HG02938 (cell line): Measurements from ENCODE around the gene CRAMP1.

Experiments used
- ATAC-seq: cut with Tn5 transposase; IDR thresholded peaks from one replicate; pipeline ENCODE4 v1.9.1; 2021; ENCODE audit warnings: mild to moderate bottlenecking, moderate library complexity; ENCODE audit not compliant: unreplicated experiment

The CRAMP1 gene

DNA sequence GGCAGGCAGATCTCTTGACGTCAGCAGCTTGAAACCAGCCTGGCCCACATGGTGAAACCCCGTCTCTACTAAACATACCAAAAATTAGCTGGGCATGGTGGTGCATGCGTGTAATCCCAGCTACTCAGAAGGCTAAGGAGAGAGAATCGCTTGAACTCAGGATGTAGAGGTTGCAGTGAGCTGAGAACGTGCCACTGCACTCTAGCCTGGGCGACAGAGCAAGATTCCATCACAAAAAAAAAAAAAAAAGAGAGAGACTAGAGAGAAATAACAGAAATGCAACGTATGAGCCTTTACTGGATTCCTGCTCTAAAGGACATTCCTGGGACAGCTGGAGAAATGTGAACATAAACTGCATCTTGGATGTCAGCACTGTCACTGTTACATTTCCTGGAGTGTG, 11.1 kb upstream of the CRAMP1 start:
- no peak for ATAC-seq

DNA sequence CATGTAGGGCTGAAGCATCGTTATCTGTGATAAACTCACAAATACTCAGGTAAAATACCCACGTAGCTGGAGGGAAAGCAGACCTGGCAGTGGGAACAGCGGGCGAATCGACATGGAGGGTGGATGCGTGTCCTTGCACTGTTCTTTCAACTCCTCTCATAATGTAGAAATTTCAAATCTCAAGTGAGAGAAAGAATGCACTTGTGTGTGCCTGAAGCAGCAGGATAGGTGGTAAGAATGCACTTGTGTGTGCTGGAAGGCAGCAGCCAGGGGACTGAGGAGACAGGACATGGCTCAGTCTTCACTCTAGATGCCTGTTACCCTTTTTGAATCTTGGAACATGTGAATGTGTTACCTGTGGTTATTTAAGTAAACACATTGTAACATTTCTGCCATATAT, 10.7 kb upstream of the CRAMP1 start:
- ATAC-seq: no peak

DNA sequence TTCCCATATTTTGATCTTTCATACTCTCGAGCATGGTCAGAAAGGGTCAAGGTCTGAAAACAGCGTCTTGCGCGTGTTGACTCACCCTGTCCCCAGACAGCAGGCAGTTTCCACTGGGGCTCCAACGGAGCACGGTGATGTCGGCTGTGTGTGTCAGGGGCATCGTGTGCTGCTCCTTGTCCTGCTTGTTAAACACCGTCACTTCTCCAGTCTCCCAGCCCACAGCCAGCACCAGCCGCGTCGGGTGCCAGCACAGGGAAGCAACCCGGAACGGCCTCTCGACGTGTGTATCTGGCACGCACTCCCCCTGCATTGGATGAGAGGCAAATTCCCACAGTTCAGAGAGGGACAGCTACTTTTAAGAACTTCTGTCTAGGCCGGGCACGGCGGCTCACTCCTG, 9.9 kb upstream of the CRAMP1 start:
- no peak for ATAC-seq

DNA sequence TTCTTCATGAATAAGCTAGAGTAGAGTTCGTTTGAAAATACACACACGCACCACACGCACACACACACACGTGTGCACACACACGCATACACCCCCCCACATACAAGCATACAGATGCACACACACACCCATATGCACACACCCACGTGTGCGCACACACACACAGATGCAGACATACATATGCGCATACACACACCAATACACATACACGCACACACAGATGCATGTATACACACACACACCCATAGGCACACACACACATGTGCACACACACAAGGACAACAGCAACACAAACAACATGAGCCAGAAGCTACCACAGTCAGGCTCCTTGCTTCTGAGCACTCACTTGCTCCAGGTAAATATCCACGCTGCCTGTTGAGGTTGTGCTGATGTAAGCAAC, 5.4 kb upstream of the CRAMP1 start:
- no peak for ATAC-seq

DNA sequence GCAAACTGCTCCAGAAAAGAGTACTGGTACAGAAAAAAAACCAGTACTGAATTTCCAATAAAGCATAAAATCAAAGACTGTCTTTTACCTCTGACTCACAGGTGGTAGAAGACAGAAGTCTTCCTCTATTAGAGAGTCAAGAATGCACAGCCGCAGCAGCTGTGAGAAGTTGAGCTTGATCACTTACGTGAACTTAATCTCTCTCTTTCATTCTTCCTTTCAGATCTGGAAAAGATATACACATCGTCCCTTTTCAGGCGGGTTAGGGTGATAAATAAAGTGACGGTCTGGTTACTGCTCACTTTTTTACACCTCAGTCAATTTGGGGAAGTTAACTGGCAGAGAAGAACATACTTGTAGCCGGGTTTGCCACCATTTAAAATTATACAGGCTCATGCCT, 4.2 kb upstream of the CRAMP1 start:
- no peak for ATAC-seq

DNA sequence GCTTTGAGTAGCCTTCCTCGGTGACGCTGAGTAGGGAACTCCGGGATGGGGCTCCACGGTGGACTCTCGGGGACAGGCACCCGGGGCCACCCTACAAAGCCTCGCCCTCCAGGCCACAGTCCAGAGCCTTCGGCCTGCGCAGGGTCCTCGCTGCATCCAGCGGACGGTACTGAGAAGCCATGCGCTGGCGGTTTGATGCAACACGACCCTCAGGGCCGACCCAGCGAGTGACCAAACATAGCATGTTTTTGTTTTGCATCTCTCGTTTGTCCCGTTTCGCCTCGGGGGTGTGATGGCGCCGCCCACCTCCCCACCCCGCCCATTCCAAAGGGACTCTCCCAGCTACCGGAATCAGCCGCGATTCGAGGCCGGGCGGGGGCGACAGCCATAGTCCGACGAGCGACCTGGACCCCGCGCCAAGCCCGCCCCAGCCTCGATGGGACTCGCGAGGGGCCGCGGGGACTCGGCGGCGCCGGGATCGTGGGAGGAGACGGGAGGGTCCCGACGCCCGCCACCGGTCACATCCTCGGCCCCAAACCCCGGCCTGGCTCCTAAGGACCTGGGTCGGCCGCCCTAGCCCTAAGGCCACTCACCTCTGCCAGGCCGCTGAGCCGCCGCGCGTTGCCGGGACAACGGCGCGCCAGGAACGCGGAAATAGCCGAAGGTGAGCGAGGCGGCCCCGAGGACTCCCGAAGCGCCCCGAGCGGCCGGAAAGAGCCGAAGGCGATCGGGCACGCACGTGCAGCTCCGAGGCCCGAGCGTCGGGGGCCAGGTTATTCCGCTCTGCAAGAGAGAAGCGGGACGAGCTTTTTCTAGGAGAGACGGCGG, 1.9 kb upstream of the CRAMP1 start:
- peak; percentile 38 for ATAC-seq

DNA sequence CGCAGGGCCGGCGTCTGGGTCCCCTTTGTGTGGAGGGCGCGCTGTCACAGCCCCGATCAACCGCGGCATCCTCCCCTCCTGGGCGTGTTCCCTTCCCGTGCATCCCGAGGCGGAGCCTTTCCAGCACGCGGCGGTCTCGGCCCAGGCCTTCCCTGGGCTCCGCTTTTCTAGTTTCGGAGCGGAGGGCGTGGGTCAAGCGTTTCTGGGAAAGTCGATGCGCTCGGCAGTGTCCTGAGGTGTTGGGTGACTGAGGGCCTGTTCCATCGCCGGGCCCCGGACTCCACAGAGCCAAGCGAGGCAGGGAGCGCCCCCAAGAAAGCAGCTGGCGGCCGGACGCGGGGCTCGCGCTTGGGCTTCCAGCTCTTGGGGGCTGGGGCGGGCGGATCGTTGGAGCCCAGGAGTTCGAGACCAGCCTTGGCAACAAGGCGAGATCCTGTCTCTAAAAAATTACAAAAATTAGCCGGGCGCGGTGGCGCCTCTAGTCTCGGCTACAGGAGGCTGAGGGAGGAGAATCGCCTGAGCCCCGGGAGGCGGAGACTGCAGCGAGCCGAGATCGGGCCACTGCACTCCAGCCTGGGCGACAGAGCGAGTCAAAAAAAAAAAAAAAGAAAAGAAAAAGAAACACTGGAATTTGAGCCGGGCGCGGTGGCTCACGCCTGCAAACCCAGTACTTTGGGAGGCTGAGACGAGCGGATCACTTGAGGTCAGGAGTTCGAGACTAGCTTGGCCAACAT, 1.1 kb upstream of the CRAMP1 start:
- ATAC-seq: no peak

DNA sequence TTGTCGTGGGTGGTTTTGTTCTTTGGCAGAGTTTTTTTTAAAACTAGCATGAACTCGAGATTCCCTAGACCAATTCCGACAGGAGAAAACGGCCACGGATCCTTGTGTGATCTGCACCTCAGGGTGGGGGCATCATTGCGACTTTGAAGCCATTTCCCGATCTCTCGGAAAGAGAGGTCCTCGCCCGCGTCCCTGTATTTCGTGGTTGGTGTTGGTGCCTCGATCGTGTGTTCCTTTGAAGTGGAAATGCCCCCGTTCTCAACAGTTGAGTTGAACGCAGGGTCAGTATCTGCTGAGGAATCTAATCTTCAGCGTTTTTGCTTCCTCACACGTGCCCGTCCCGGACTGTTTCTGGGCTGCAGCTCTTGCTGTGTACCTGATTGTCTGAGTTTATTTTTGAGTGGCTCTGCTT, 1.1 kb downstream of the CRAMP1 start:
- no peak for ATAC-seq

DNA sequence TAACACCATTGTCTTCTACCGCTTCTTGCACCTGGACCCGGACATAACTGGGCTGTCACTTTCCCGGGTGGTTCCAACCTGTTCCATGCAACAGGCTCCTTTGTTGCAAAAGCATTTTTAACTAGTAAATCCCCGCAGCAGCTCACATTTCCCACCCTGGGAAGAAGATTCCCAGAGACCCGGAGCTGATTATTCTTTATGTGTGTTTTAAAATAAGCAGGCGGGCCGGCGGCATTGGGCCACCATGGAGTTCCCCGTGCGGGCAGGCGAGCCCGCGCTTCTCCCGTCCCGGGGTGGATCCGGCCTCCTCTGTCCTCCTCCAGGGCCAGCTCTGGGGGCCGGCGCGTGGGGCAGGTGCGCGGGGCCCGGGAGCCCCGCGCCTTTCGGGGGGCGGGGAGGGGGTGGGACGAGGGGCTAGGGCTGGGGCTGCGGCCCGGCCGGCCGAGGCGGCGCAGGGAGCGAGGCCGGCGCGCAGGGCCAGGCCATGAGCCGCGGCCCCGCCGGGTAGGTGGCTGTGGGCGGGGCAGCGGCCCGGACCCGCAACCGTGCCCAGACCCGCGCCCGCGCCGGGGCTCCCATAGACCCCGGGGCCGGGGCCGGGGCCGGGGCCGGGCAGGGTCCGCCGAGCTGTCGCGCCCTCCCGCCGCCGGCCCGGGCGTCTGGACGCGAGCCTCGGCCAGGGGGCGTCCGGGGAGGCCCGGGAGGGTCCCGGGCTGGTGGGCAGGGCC, 1.7 kb downstream of the CRAMP1 start:
- no peak for ATAC-seq

DNA sequence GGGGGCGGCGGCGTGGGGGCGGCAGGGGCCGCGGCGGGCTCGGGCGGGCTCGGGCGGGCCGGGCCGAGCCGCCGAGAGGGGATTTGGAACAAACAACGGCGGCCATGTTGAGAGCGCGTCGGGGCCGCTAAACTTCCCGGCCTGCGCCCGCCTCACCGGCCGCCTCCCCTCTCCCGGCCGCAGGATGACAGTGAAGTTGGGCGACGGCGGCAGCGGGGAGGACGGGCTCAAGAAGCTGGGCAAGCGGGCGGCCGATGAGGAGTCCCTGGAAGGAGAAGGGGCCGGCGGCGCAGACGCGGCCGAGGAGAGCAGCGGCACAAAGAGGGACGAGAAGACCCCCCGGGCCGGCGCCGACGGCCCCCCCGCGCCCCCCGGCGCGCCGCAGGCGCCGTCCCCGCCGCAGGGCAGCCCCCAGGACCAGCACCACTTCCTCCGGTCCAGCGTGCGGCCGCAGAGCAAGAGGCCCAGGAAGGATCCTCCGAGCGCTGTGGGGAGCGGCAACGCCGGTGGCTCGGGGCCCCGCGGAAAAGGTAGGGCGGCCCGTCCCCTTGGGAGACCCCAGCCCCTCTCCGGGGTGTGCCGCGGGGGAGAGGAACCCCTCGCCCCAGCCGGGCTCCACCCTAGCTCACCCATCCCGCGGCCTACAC, 2.4 kb downstream of the CRAMP1 start:
- no peak for ATAC-seq

DNA sequence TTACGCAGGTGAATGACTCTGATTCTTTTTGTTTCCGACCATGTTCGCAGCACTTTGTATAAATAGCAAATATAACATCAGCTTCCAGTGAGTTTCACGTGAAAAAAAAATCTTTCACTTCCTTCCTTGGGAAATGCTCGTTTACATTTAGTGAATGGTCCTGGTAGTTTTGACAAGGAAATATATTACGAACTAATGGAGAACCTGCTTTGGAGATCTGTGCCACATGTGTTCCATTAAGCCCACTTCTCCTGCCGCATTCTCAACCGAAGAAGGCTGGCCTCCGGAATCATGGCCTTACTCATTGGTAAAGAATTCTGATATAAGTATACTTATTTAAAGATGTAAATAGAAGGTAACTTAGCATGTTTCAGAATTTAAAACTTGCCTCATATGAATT, 3.6 kb downstream of the CRAMP1 start:
- no peak for ATAC-seq

DNA sequence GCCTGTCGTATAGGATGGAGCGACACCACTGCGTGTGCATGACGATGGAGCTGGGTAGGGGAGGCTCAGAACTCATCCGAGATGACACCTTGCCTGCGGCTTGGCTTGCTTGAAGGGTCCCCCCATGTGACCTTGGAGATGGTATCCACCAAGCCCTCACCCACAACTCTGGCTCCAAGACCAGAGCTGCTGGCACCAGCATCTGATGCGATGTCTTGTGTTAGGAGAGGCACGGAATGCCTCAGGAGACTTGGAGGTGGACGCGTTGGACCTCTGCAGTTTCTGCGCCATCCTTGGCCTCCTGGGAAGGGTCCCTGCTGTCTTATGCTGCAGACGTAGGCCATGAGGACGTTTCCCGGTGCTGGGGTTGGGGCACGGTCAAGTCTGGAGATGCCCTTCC, 7.8 kb downstream of the CRAMP1 start:
- no peak for ATAC-seq

DNA sequence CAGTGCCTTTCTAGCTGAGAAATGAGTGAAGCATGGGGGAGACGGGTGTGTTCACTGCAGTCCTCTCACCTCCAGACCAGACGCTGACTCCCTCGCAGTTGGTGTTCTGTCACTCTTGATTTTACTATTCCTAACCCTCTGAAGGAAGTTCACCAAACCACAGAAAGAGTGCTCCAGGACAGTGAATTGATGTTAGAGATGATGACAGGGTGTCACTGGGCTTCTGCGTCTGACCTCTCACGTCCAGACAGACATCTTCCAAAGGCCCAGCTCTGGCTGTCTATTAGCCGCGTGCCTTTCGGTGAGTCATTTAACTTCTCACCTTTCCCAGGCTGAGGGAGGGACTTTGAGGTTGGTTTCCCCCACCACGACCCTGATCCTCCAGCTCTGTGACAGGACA, 8.2 kb downstream of the CRAMP1 start:
- no peak for ATAC-seq

DNA sequence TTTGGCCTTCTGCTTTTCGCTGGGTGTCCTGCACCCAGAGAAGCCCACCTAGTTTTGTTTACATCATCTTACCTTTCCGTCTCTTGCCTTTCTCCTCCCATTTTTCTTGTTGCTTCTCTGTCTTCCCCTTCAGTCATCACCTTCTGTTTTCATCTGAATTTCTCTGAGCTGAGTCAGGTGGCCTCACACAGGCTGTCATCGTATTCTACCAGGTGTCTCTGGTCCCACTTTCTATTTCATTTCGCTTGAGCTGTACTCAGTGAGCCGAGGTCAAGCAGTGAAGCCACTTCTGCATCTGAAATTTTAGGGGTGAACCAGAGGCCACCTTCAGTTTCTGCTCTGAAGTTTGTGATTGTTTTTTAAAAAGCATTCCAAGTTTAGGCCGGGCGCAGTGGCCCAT, 9.7 kb downstream of the CRAMP1 start:
- no peak for ATAC-seq

DNA sequence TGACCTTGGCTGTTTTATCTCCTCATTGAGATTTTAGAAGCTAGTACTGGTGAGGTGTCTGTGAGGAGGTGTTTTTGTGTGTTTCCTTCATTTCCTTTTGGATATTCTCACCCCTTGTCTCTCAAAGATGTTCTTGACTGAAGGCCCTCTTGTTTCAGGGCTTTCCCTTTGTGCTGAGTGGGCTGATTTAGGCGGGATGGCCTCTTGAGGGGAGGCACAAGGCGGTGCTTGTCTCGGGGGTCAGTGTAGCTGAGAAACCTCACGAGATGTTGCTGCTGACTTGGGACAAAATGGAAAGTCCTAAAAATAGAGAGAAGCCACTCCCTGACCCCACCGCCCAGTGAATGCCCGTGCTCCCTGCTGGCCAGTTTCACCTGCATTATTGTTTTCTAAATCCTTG, 14.2 kb downstream of the CRAMP1 start:
- no peak for ATAC-seq

DNA sequence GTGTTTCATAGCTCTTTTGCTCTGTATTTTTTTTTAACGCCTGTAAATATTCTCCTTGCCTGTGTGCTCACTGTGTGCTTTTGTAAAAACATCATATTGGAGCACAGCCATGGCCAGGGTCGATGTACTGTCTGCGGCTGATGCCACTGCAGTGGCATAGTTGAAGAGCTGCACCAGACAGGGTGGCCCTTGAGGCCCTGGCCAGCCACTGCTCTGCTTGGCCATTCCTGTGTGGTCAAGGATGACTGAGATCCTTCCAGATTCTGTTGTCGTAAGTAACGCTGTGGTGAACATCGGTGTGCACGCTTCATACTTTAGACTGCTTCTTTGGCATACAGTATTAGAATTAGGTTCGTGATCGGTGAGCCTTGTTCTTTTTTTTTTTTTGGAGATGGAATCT, 14.6 kb downstream of the CRAMP1 start:
- ATAC-seq: no peak

DNA sequence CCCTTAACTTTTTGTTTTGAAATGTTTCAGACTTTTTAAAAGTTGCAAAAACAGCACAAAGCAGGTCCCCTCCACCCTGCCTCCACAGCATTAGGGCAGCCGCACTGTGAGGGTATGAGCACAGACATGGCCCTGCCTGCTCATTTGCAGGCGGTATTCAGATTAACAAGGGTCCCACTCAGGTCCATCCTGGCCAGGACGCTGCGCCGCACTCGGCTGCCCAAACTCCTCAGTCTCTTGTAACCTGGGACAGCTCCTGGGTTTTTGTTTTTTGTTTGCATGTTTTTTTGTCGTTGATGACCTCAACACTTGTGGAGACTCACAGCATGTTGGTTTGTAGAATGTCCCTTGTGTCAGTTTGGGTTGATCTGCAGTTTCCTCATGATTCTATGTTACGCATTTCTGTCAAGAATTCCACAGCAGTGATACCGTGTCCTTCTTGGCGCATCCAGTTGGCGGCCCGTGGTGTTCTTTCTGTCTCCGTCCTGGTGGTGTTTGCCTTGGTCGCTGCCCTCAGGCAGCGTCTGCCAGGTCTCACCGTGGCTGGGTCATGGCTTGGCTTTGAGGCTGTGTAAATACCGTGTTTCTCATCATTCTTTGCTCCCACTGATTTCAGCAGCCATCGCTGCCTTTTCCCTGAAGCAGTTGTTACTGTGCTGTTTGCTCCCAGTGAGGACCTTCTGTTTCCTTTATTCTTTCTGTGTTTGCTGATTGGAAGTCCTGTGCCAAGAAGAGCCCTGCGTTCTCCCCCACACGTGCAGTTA, 18.5 kb downstream of the CRAMP1 start:
- ATAC-seq: no peak

DNA sequence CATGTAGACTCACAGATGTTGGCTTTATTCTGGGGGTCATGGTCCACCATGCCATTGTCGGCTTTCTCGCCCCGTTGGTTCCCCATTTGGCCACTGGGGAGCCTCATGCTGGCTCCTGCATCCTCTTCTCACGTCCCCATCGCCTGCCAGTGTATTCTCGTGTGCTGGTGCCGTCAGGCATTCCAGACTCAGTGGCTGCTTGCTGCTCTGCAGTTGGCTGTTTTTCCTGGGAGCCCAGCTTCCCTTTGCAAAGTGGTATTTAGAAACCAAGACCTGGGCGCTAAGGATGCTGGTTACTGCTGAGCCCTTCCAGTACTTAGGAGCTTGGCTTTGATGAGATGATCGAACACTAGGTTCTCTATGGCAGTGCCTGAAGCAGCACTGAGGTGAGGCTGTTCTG, 19.1 kb downstream of the CRAMP1 start:
- no peak for ATAC-seq

DNA sequence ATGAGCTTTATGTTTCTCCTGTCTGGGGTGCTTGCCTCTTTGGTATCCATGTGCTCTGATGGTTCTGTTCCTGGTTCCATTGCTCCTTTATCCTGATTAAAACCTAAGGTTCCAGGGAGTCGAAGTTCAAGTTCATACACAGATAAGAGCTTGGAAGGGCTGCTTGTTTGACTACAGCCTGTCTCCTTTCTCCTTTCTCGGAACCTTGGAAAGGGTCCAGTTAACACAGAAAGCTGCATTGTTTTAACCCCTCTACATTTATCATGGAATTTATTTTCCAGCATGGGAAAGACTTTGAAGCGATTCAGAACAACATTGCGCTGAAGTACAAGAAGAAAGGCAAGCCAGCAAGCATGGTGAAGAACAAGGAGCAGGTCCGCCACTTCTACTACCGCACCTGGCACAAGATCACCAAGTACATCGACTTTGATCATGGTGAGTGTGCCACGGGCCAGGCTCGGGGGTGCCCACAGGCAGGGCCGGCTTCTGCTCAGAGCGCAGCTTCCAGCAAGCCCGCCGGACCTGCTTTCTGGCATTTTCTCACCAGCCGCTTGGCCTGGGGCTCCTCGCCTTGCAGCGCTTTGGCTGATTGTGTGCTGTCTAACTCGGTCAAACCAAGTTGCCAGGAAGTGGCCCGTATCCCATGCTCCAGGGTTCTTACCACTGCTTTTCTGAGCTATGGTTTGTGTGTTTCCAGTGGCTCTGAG, 19.9 kb downstream of the CRAMP1 start:
- no peak for ATAC-seq

DNA sequence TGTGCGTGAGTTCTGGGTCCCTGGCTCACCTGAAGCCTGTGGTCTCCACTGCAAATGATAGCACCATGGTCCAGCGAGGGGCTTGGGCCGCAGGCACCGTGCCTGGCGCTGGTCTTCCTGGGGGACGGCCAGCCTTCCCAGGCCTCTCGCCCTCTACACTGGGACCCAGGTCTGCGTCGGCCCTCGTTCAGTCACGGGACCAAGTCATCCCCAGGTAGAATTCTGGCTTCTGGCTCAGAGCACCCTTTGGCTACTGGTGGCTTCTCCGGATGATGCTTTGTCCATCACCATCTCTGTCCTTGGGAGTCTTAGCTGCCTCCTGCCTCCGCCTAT, 20.4 kb downstream of the CRAMP1 start:
- no peak for ATAC-seq
